ENCODE measurements around the gene RUNX1.
A peak's percentile ranks its signal among the peaks of the same experiment; 100 is the strongest.

RUNX1 gene

DNA sequence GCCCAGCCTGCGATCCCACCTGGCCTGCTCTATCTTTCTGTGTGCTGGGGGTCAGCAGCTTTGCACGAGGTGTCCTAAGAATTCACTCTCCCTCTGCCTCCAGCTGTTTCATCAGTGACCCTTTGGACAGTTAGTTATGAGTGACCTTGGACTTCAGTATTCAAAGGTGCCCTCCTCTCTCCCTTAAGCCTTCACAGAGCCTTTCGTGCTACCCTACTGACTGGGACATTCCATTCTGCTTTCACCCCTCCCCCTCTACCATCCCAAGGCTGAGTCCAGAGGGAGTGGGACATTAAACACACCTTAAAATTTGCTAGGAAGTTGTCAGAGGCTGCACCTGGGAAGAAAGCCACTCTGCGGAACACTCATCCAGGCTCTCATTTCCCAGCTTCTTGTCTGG is 208.4 kb downstream of the RUNX1 start:
- Mint-ChIP-seq H3K9me3 (no peaks in the 10 kb centered on the region), H3K36me3 (ENCODE audit: low read depth) (peaks cover 74% of the 10 kb centered on the region), H3K27me3 (no peaks in the 10 kb centered on the region), H3K4me3 (no peak overlapping the region), H3K27ac (no peak overlapping the region), H3K4me1 (ENCODE audit: low read depth) (peaks cover 53% of the 10 kb centered on the region)

GRCh38 chr21:34838956-34839820 is 209.9 kb downstream of the RUNX1 start:
- peaks cover 50% of the 10 kb centered on the region for H3K4me1 Mint-ChIP-seq (ENCODE audit: low read depth)
- H3K27me3 Mint-ChIP-seq = no peaks in the 10 kb centered on the region
- H3K9me3 Mint-ChIP-seq = no peaks in the 10 kb centered on the region
- H3K27ac Mint-ChIP-seq = peak overlapping the region; percentile 37
- no peak overlapping the region for H3K4me3 Mint-ChIP-seq
- peaks cover 62% of the 10 kb centered on the region for H3K36me3 Mint-ChIP-seq (ENCODE audit: low read depth)

- H3K27ac Mint-ChIP-seq = no peak overlapping the region
These were observed 212.1 kb downstream of the RUNX1 start for GRCh38 chr21:34836933-34837505.

GRCh38 chr21:34836103-34836932 is 212.8 kb downstream of the RUNX1 start:
- Mint-ChIP-seq H3K36me3 (ENCODE audit: low read depth) (peaks cover 71% of the 10 kb centered on the region), H3K4me1 (ENCODE audit: low read depth) (peaks cover 42% of the 10 kb centered on the region), H3K9me3 (no peaks in the 10 kb centered on the region), H3K27me3 (no peaks in the 10 kb centered on the region), H3K27ac (peak overlapping the region; percentile 10), H3K4me3 (no peak overlapping the region)

More at GRCh38 chr21:34836933-34837505, 212.1 kb downstream of the RUNX1 start:
- H3K4me1 Mint-ChIP-seq (ENCODE audit: low read depth) = peaks cover 42% of the 10 kb centered on the region
- peaks cover 69% of the 10 kb centered on the region for H3K36me3 Mint-ChIP-seq (ENCODE audit: low read depth)
- H3K4me3 Mint-ChIP-seq = no peak overlapping the region
- no peaks in the 10 kb centered on the region for H3K27me3 Mint-ChIP-seq
- no peaks in the 10 kb centered on the region for H3K9me3 Mint-ChIP-seq

GRCh38 chr21:34835526-34835925 is 213.6 kb downstream of the RUNX1 start:
- no peaks in the 10 kb centered on the region for H3K27me3 Mint-ChIP-seq
- no peak overlapping the region for H3K4me3 Mint-ChIP-seq
- H3K9me3 Mint-ChIP-seq = no peaks in the 10 kb centered on the region
- peaks cover 74% of the 10 kb centered on the region for H3K36me3 Mint-ChIP-seq (ENCODE audit: low read depth)
- peaks cover 42% of the 10 kb centered on the region for H3K4me1 Mint-ChIP-seq (ENCODE audit: low read depth)
- peak overlapping the region; percentile 29 for H3K27ac Mint-ChIP-seq

DNA sequence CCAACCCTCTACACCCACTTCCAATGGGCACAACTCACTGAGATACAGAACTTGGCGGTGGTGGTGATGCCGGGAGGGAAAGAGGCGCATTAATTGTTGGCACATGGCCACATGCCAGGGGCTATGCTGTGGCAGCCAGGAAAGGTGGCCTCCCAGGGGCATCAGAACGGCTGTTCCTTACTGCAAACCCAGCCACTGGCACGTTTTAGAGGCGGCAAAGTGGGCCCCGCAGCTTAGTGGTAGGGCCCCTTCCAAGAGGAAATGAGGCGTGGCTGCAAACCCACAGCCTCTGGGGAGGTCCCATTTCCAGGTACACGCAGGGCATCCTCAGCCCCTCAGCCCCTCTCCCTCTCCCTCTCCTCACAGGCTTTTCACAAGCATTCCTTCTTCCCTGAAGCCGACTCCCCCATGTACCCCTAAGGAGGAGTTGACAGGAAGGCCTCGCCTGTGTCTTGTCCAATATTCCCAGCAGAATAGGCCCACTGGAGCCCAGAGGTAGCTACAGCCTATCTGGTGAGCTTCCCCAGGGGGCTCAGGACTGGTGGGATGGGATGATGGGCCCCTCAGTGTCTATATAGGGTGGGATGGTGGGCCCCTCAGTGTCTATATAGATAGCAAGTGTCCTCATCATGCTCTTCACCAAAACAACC is 214.1 kb downstream of the RUNX1 start:
- peaks cover 42% of the 10 kb centered on the region for H3K4me1 Mint-ChIP-seq (ENCODE audit: low read depth)
- no peak overlapping the region for H3K4me3 Mint-ChIP-seq
- H3K27ac Mint-ChIP-seq = no peak overlapping the region
- no peaks in the 10 kb centered on the region for H3K27me3 Mint-ChIP-seq
- H3K36me3 Mint-ChIP-seq (ENCODE audit: low read depth) = peaks cover 74% of the 10 kb centered on the region
- no peaks in the 10 kb centered on the region for H3K9me3 Mint-ChIP-seq

DNA sequence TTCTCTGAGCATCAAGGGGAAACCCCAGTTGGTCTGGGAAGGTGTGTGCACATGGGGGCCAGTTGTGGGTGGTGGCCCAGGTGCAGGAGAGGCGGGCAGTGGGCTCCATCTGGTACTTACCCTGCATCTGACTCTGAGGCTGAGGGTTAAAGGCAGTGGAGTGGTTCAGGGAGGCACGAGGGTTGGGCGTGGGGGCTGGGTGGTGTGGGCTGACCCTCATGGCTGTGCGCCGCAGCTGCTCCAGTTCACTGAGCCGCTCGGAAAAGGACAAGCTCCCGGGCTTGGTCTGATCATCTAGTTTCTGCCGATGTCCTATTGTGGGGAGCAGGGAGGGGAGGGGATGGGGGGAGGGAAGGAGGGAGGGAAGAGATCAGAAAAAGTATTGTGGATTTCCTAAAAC is 214.8 kb downstream of the RUNX1 start:
- Mint-ChIP-seq H3K4me1 (ENCODE audit: low read depth) (peaks cover 40% of the 10 kb centered on the region), H3K27me3 (no peaks in the 10 kb centered on the region), H3K9me3 (no peaks in the 10 kb centered on the region), H3K27ac (no peak overlapping the region), H3K4me3 (no peak overlapping the region), H3K36me3 (ENCODE audit: low read depth) (peaks cover 74% of the 10 kb centered on the region)

- H3K4me1 Mint-ChIP-seq (ENCODE audit: low read depth) = peaks cover 35% of the 10 kb centered on the region
- H3K27me3 Mint-ChIP-seq = no peaks in the 10 kb centered on the region
- no peaks in the 10 kb centered on the region for H3K9me3 Mint-ChIP-seq
- no peak overlapping the region for H3K27ac Mint-ChIP-seq
- peaks cover 75% of the 10 kb centered on the region for H3K36me3 Mint-ChIP-seq (ENCODE audit: low read depth)
- no peak overlapping the region for H3K4me3 Mint-ChIP-seq
These were observed 215.6 kb downstream of the RUNX1 start for GRCh38 chr21:34833465-34833864.

DNA sequence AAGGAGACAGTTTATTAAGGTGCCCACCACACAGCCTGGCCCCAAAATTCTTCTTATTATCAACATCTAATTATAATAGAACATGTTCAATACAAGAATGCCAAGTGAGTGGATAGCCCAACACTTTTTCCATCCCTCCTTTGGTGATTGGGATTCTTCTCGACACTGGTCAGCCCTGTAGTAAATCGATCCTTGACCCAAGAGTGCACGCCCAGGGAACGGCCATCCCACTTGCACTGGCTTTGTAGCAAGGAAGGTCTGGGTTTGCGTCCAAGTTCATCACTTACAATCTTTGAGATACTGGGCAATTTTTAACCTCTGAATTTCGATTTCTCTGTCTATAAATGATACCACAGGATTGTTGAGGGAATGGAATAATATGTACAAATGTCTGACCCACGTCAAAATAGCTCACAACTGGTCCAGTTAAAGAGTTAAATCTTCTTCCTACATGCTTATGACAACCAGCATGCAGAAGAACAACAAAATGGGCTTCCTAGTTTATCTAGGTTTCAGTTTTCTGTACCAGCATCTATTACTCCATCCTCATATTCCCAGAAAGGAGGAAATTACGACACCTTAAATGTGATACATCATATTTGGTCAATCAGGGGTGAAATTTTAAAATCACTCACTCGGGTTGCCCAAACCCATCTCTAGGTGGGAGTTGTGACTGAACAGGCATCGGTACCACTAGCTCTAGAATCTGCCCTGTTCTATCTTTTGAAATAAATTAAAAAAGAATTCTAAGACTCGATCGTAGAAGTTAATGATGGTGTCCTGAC is 218.5 kb downstream of the RUNX1 start:
- Mint-ChIP-seq H3K27me3 (no peaks in the 10 kb centered on the region), H3K4me1 (ENCODE audit: low read depth) (peaks cover 11% of the 10 kb centered on the region), H3K36me3 (ENCODE audit: low read depth) (peaks cover 77% of the 10 kb centered on the region), H3K4me3 (no peak overlapping the region), H3K9me3 (peaks cover 10% of the 10 kb centered on the region), H3K27ac (no peak overlapping the region)

GRCh38 chr21:34827445-34828235 is 221.5 kb downstream of the RUNX1 start:
- H3K27me3 Mint-ChIP-seq = no peaks in the 10 kb centered on the region
- H3K36me3 Mint-ChIP-seq (ENCODE audit: low read depth) = peaks cover 90% of the 10 kb centered on the region
- H3K4me3 Mint-ChIP-seq = no peak overlapping the region
- no peaks in the 10 kb centered on the region for H3K4me1 Mint-ChIP-seq (ENCODE audit: low read depth)
- H3K27ac Mint-ChIP-seq = no peak overlapping the region
- peaks cover 10% of the 10 kb centered on the region for H3K9me3 Mint-ChIP-seq

DNA sequence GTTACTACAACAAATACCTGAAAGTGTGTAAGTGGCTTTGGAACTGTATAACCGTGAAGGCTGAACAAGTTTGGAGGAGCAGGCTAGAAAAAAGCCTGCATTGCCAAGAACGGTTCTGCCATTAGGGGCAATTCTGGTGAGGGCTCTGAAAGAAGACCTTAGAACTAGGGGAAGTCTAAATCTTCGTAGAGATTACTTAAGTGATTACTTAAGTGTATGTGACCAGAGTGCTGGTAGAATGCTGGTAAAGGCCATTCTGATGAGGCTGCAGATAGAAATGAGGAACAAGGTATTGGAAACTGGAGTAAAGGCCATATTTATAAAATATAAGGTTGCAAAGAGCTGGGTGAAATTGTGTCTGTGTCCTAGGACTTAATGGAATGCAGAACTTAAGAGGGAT is 222.3 kb downstream of the RUNX1 start:
- H3K4me3 Mint-ChIP-seq = no peak overlapping the region
- H3K4me1 Mint-ChIP-seq (ENCODE audit: low read depth) = no peaks in the 10 kb centered on the region
- H3K36me3 Mint-ChIP-seq (ENCODE audit: low read depth) = peaks cover 88% of the 10 kb centered on the region
- no peaks in the 10 kb centered on the region for H3K27me3 Mint-ChIP-seq
- H3K27ac Mint-ChIP-seq = peak overlapping the region; percentile 17
- peaks cover 10% of the 10 kb centered on the region for H3K9me3 Mint-ChIP-seq

GRCh38 chr21:34825948-34826548 is 223.1 kb downstream of the RUNX1 start:
- no peak overlapping the region for H3K4me3 Mint-ChIP-seq
- peaks cover 10% of the 10 kb centered on the region for H3K9me3 Mint-ChIP-seq
- peaks cover 88% of the 10 kb centered on the region for H3K36me3 Mint-ChIP-seq (ENCODE audit: low read depth)
- no peaks in the 10 kb centered on the region for H3K4me1 Mint-ChIP-seq (ENCODE audit: low read depth)
- no peaks in the 10 kb centered on the region for H3K27me3 Mint-ChIP-seq
- H3K27ac Mint-ChIP-seq = no peak overlapping the region

DNA sequence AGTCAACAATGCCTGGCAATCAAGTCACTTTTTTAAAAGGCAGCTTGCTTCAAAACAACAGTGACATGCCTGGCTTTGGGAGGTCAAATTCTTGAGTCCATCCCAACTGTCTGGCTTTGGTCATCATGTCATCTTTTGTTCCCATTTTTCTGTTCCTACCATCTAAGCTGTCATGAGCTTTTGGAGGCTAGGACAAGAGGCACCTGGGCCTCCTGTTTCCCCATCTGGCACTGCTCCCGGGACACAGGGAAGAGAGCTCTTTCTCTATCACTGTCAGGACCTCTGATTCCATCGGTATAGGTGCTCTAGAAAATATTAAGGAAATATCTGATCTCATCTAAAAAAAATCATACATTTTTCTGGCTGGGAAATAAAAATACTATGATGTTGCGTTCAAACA is 224.0 kb downstream of the RUNX1 start:
- H3K36me3 Mint-ChIP-seq (ENCODE audit: low read depth) = peaks cover 80% of the 10 kb centered on the region

More for the DNA sequence above, 224.0 kb downstream of the RUNX1 start:
- Mint-ChIP-seq H3K27ac (no peak overlapping the region), H3K9me3 (peaks cover 10% of the 10 kb centered on the region), H3K4me3 (no peak overlapping the region), H3K4me1 (ENCODE audit: low read depth) (no peaks in the 10 kb centered on the region), H3K27me3 (no peaks in the 10 kb centered on the region)

Measured in stimulated activated naive CD8-positive, alpha-beta T cell treated with anti-CD3 and anti-CD28 coated beads, Interleukin-15, Interleukin-2, amounts not matched to agents 100 ng/mL and 50 ng/mL, for 24 hours (primary cell).